GM19438 (cell line): ENCODE data around the gene MAP3K7CL.
"Not testable (repeated sequence)": the region's sequence is repeated elsewhere in the genome, so short reads cannot be mapped to it uniquely, and the experiment has no call there.

Experiments used
- ATAC-seq: cut with Tn5 transposase; IDR thresholded peaks from one replicate; pipeline ENCODE4 v1.9.1; 2021; ENCODE audit warnings: low read depth; ENCODE audit not compliant: unreplicated experiment

Gene MAP3K7CL

GRCh38 chr21:29164323-29164942 lies 34.0 kb downstream of the MAP3K7CL start:
- no peak for ATAC-seq

GRCh38 chr21:29166323-29166722 lies 35.9 kb downstream of the MAP3K7CL start:
- ATAC-seq, result no peak

- ATAC-seq, result no peak
Measured at GRCh38 chr21:29166853-29167252, 36.4 kb downstream of the MAP3K7CL start.

GRCh38 chr21:29167481-29167880 lies 37.0 kb downstream of the MAP3K7CL start:
- ATAC-seq, result not testable (repeated sequence)

- no peak for ATAC-seq
Measured at GRCh38 chr21:29168891-29169315, 38.5 kb downstream of the MAP3K7CL start.

GRCh38 chr21:29170944-29171343 lies 40.5 kb downstream of the MAP3K7CL start:
- ATAC-seq, result no peak

- no peak for ATAC-seq
Measured at GRCh38 chr21:29172282-29172681, 41.8 kb downstream of the MAP3K7CL start.

- ATAC-seq, result no peak
Measured at GRCh38 chr21:29174607-29175013, 44.2 kb downstream of the MAP3K7CL start.

GRCh38 chr21:29175408-29176134 lies 45.1 kb downstream of the MAP3K7CL start:
- ATAC-seq, result no peak

- no peak for ATAC-seq
Measured at GRCh38 chr21:29176471-29177120, 46.2 kb downstream of the MAP3K7CL start.

- no peak for ATAC-seq
Measured at GRCh38 chr21:29177800-29178199, 47.4 kb downstream of the MAP3K7CL start.

- no peak for ATAC-seq
Measured at GRCh38 chr21:29178926-29179325, 48.5 kb downstream of the MAP3K7CL start.

GRCh38 chr21:29179503-29179902 lies 49.1 kb downstream of the MAP3K7CL start:
- ATAC-seq, result no peak

- ATAC-seq, result no peak
Measured at GRCh38 chr21:29181799-29182470, 51.5 kb downstream of the MAP3K7CL start.

- no peak for ATAC-seq
Measured at GRCh38 chr21:29182691-29183092, 52.2 kb downstream of the MAP3K7CL start.

- no peak for ATAC-seq
Measured at GRCh38 chr21:29184037-29184436, 53.6 kb downstream of the MAP3K7CL start.

- no peak for ATAC-seq
Measured at GRCh38 chr21:29185172-29185571, 54.7 kb downstream of the MAP3K7CL start.

- ATAC-seq, result no peak
Measured at GRCh38 chr21:29185633-29186032, 55.2 kb downstream of the MAP3K7CL start.

- ATAC-seq, result no peak
Measured at GRCh38 chr21:29186246-29186645, 55.8 kb downstream of the MAP3K7CL start.

GRCh38 chr21:29187944-29188343 lies 57.5 kb downstream of the MAP3K7CL start:
- no peak for ATAC-seq

GRCh38 chr21:29189353-29189752 lies 58.9 kb downstream of the MAP3K7CL start:
- ATAC-seq, result no peak
